ENCODE results near the gene ADAMTS14. TPM values are rescaled to one million over a fixed set of nuclear protein-coding genes. Genes with fewer than 3 reads are reported as not detected.

The ADAMTS14 gene
- total RNA-seq, 2 experiments from 2014 or later: 0.03 TPM; not detected in 1

- Histone ChIP-seq H2AFZ (ENCODE audit: low read length) (no peak overlapping the region), H3K4me3 (ENCODE audit: low read depth, low read length, poor library complexity, severe bottlenecking) (no peak overlapping the region), H3K36me3 (ENCODE audit: insufficient read depth, low read length) (no peaks in the 10 kb centered on the region), H4K20me1 (ENCODE audit: insufficient read depth, low read length) (no peaks in the 10 kb centered on the region), H3K79me2 (ENCODE audit: insufficient read depth, low read depth, low read length) (no peaks in the 10 kb centered on the region), H3K4me1 (ENCODE audit: insufficient read depth, low read length, poor library complexity, severe bottlenecking) (no peaks in the 10 kb centered on the region), H3K4me2 (ENCODE audit: low read length) (no peak overlapping the region), H3K27ac (ENCODE audit: low read depth, low read length, poor library complexity, severe bottlenecking) (no peak overlapping the region), H3K9me3 (ENCODE audit: low read length) (no peaks in the 10 kb centered on the region), H3K9me2 (ENCODE audit: insufficient read depth, low read length) (no peaks in the 10 kb centered on the region)
- no peak for DNase-seq (ENCODE audit: low spot score)
- CTCF ChIA-PET (ENCODE audit: unreplicated experiment): no interaction called here
- no TSS peak for BruUV-seq (replicated peaks)
- intact Hi-C loops (cut with micrococcal nuclease; ENCODE audit: unreplicated experiment): no loop called here
- no peak for TF ChIP-seq EZH2phosphoT487 (IDR thresholded peaks at IDR 0.05; ENCODE audit: borderline replicate concordance, low read depth, low read length)
- no peak for TF ChIP-seq CTCF (conservative IDR thresholded peaks at IDR 0.05; ENCODE audit: low read length)
- POLR2A ChIA-PET: no interaction called here
Measured at GRCh38 chr10:70779088-70779487, 106.8 kb downstream of the ADAMTS14 start.

- ChIA-PET CTCF (ENCODE audit: unreplicated experiment) (no interaction called here), POLR2A (no interaction called here)
- no peaks in the 10 kb centered on the region for H3K9me3 ChIP-seq (ENCODE audit: low read length)
- intact Hi-C loops (cut with micrococcal nuclease; ENCODE audit: unreplicated experiment): no loop called here
- no TSS peak for BruUV-seq (replicated peaks)
- no peak overlapping the region for H3K4me2 ChIP-seq (ENCODE audit: low read length)
- H3K36me3 ChIP-seq (ENCODE audit: insufficient read depth, low read length): no peaks in the 10 kb centered on the region
- TF ChIP-seq CTCF (conservative IDR thresholded peaks at IDR 0.05; ENCODE audit: low read length): no peak
- TF ChIP-seq EZH2phosphoT487 (IDR thresholded peaks at IDR 0.05; ENCODE audit: borderline replicate concordance, low read depth, low read length): no peak
- H3K4me3 ChIP-seq (ENCODE audit: low read depth, low read length, poor library complexity, severe bottlenecking): no peak overlapping the region
- DNase-seq (ENCODE audit: low spot score): no peak
- no peak overlapping the region for H2AFZ ChIP-seq (ENCODE audit: low read length)
- no peaks in the 10 kb centered on the region for H3K4me1 ChIP-seq (ENCODE audit: insufficient read depth, low read length, poor library complexity, severe bottlenecking)
- H4K20me1 ChIP-seq (ENCODE audit: insufficient read depth, low read length): no peaks in the 10 kb centered on the region
- no peaks in the 10 kb centered on the region for H3K9me2 ChIP-seq (ENCODE audit: insufficient read depth, low read length)
- no peaks in the 10 kb centered on the region for H3K79me2 ChIP-seq (ENCODE audit: insufficient read depth, low read depth, low read length)
- no peak overlapping the region for H3K27ac ChIP-seq (ENCODE audit: low read depth, low read length, poor library complexity, severe bottlenecking)
Measured at GRCh38 chr10:70779511-70780369, 107.4 kb downstream of the ADAMTS14 start.

GRCh38 chr10:70780370-70780760 lies 108.1 kb downstream of the ADAMTS14 start:
- CTCF ChIA-PET (ENCODE audit: unreplicated experiment): no interaction called here
- Histone ChIP-seq H3K4me2 (ENCODE audit: low read length) (no peak overlapping the region), H2AFZ (ENCODE audit: low read length) (no peak overlapping the region), H3K79me2 (ENCODE audit: insufficient read depth, low read depth, low read length) (no peaks in the 10 kb centered on the region), H3K36me3 (ENCODE audit: insufficient read depth, low read length) (no peaks in the 10 kb centered on the region), H3K4me1 (ENCODE audit: insufficient read depth, low read length, poor library complexity, severe bottlenecking) (no peaks in the 10 kb centered on the region), H3K9me2 (ENCODE audit: insufficient read depth, low read length) (no peaks in the 10 kb centered on the region), H3K27ac (ENCODE audit: low read depth, low read length, poor library complexity, severe bottlenecking) (no peak overlapping the region), H4K20me1 (ENCODE audit: insufficient read depth, low read length) (no peaks in the 10 kb centered on the region), H3K9me3 (ENCODE audit: low read length) (no peaks in the 10 kb centered on the region), H3K4me3 (ENCODE audit: low read depth, low read length, poor library complexity, severe bottlenecking) (no peak overlapping the region)
- intact Hi-C loops (cut with micrococcal nuclease; ENCODE audit: unreplicated experiment): no loop called here
- POLR2A ChIA-PET: no interaction called here
- no peak for DNase-seq (ENCODE audit: low spot score)
- BruUV-seq (replicated peaks): no TSS peak
- TF ChIP-seq EZH2phosphoT487 (IDR thresholded peaks at IDR 0.05; ENCODE audit: borderline replicate concordance, low read depth, low read length) (no peak), CTCF (conservative IDR thresholded peaks at IDR 0.05; ENCODE audit: low read length) (no peak)

Measured in OCI-LY7 (cell line).